Mesenchymal stem cell (in vitro differentiated cells and primary cell): ENCODE measurements around the gene GUCA1C.

Experiments
- DNase-seq: peaks from one replicate; pipeline ENCODE4 v3.0.0-alpha.2; 2013
- H2AFZ ChIP-seq: one replicate; pipeline ENCODE4 v1.6.1; 2013; ENCODE audit warnings: low read depth, mild to moderate bottlenecking, control low read depth, inconsistent platforms, low read length, moderate library complexity
- H2AK5ac ChIP-seq: 2 replicates; pipeline ENCODE4 v1.6.1; 2013; ENCODE audit warnings: low read length, moderate library complexity, mild to moderate bottlenecking, inconsistent platforms; ENCODE audit not compliant: severe bottlenecking
- H2BK120ac ChIP-seq: one replicate; pipeline ENCODE4 v1.6.1; 2013; ENCODE audit warnings: low read depth, mild to moderate bottlenecking, inconsistent platforms, low read length, moderate library complexity
- H2BK12ac ChIP-seq, 2 experiments: one replicate each; pipeline ENCODE4 v1.6.1; 2013; ENCODE audit warnings: inconsistent platforms in 2 of 2, low read length in 2 of 2, mild to moderate bottlenecking in 2 of 2, moderate library complexity in 2 of 2, control low read depth in 1 of 2
- H2BK15ac ChIP-seq: one replicate; pipeline ENCODE4 v1.6.1; 2013; ENCODE audit warnings: mild to moderate bottlenecking, low read depth, inconsistent platforms; ENCODE audit not compliant: poor library complexity, severe bottlenecking
- H2BK5ac ChIP-seq: 2 replicates; pipeline ENCODE4 v1.6.1; 2013; ENCODE audit warnings: low read depth, mild to moderate bottlenecking, low read length, control low read depth, inconsistent platforms; ENCODE audit not compliant: poor library complexity, severe bottlenecking
- H3K14ac ChIP-seq, 2 experiments: one replicate each; pipeline ENCODE4 v1.6.1; 2013; ENCODE audit warnings: inconsistent platforms in 2 of 2, low read length in 2 of 2, control low read depth in 1 of 2, mild to moderate bottlenecking in 1 of 2, moderate library complexity in 1 of 2
- H3K18ac ChIP-seq, 2 experiments: one replicate each; pipeline ENCODE4 v1.6.1; 2013; ENCODE audit warnings: inconsistent platforms in 2 of 2, low read length in 2 of 2, control low read depth in 1 of 2, low read depth in 1 of 2, mild to moderate bottlenecking in 1 of 2
- H3K23ac ChIP-seq, 2 experiments: one replicate each; pipeline ENCODE4 v1.6.1; 2013; ENCODE audit warnings: inconsistent platforms in 2 of 2, low read length in 2 of 2, mild to moderate bottlenecking in 2 of 2, moderate library complexity in 2 of 2, control low read depth in 1 of 2
- H3K27ac ChIP-seq: 2 replicates; pipeline ENCODE4 v1.5.1; 2013; ENCODE audit warnings: mild to moderate bottlenecking, moderate library complexity, low read length, control low read depth, inconsistent platforms; ENCODE audit not compliant: poor library complexity, severe bottlenecking
- H3K27me3 ChIP-seq, 2 experiments: 2 replicates each; pipeline versions ENCODE4 v1.6.1 to v1.7.0; 2013; ENCODE audit warnings: low read length in 2 of 2, mild to moderate bottlenecking in 2 of 2, moderate library complexity in 2 of 2, control low read depth in 1 of 2, inconsistent platforms in 1 of 2; ENCODE audit not compliant: control insufficient read depth in 1 of 2, insufficient read depth in 1 of 2
- H3K36me3 ChIP-seq, 2 experiments: 2 replicates each; pipeline versions ENCODE4 v1.6.1 to v1.7.0; 2013; ENCODE audit warnings: low read length in 2 of 2, control low read depth in 1 of 2, inconsistent platforms in 1 of 2, low read depth in 1 of 2, mild to moderate bottlenecking in 1 of 2; ENCODE audit not compliant: insufficient read depth in 2 of 2, control insufficient read depth in 1 of 2
- H3K4ac ChIP-seq, 2 experiments: one replicate each; pipeline ENCODE4 v1.6.1; 2013; ENCODE audit warnings: inconsistent platforms in 2 of 2, low read length in 2 of 2, mild to moderate bottlenecking in 2 of 2, moderate library complexity in 2 of 2, control low read depth in 1 of 2, low read depth in 1 of 2
- H3K4me1 ChIP-seq: 2 replicates; pipeline ENCODE4 v1.6.1; 2013; ENCODE audit warnings: low read depth, low read length, control low read depth; ENCODE audit not compliant: control insufficient read depth, insufficient read depth
- H3K4me2 ChIP-seq: 2 replicates; pipeline ENCODE4 v1.6.1; 2013; ENCODE audit warnings: low read length, mild to moderate bottlenecking, inconsistent platforms; ENCODE audit not compliant: poor library complexity, severe bottlenecking
- H3K4me3 ChIP-seq, 2 experiments: 2 replicates each; pipeline versions ENCODE4 v1.5.1 to v1.7.0; 2013; ENCODE audit warnings: low read length in 2 of 2, mild to moderate bottlenecking in 2 of 2, control low read depth in 1 of 2, low read depth in 1 of 2; ENCODE audit not compliant: insufficient read depth in 1 of 2
- H3K79me1 ChIP-seq: replicated peaks from 2 replicates; pipeline ENCODE4 v1.6.1; 2013; ENCODE audit warnings: mild to moderate bottlenecking, control low read depth, low read length, inconsistent platforms; ENCODE audit not compliant: poor library complexity, severe bottlenecking
- H3K9ac ChIP-seq: 2 replicates; pipeline ENCODE4 v1.7.0; 2013; ENCODE audit warnings: mild to moderate bottlenecking, low read length, moderate library complexity
- H3K9me3 ChIP-seq: 2 replicates; pipeline ENCODE4 v1.7.0; 2013; ENCODE audit warnings: mild to moderate bottlenecking, low read length; ENCODE audit not compliant: control insufficient read depth
- H4K8ac ChIP-seq: one replicate; pipeline ENCODE4 v1.6.1; 2013; ENCODE audit warnings: inconsistent platforms, mild to moderate bottlenecking, low read length, moderate library complexity
- H4K91ac ChIP-seq: one replicate; pipeline ENCODE4 v1.6.1; 2013; ENCODE audit warnings: mild to moderate bottlenecking, low read length, inconsistent platforms
- WGBS: methylation state at CpG from one replicate; pipeline ENCODE4 v1.1.7; 2013; ENCODE audit warnings: mixed read lengths; 5-methylcytosine and 5-hydroxymethylcytosine counted together

GUCA1C gene

DNA sequence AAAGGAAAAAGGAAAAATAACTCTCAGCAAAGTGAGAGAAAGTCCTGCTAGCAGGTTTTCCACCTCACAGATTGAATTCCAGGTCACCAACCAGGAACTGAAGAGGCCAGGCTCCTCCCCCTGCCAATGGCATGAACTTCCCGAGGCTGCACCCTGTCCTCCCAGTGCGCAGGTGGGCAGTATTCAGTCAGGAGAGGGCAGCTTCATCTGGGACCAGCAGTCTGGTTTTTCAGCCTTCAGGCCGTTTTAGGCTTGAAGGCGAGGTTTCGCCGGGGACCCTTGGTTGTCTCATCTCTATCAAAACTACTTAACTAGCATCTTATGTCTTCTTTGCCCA lies 89.9 kb downstream of the GUCA1C start:
- 96% methylated on average over 6 of the region's 6 CpGs for WGBS
- H3K4me1 ChIP-seq = peaks cover 2% of the 10 kb centered on the region

GRCh38 chr3:108862865-108863798 lies 90.5 kb downstream of the GUCA1C start:
- no peak overlapping the region for H2AK5ac ChIP-seq
- no peak overlapping the region for H4K8ac ChIP-seq
- 76% methylated on average over 3 of the region's 7 CpGs for WGBS

More for the DNA sequence above, 89.9 kb downstream of the GUCA1C start:
- Histone ChIP-seq H3K14ac (no peak overlapping the region), H2BK15ac (no peak overlapping the region), H3K27ac (no peak overlapping the region), H3K23ac (no peak overlapping the region), H2BK5ac (no peak overlapping the region), H3K4ac (no peak overlapping the region), H4K8ac (no peak overlapping the region), H3K4me2 (no peak overlapping the region), H3K9me3 (peaks cover 5% of the 10 kb centered on the region), H2BK12ac (no peak overlapping the region), H3K36me3 (no peaks in the 10 kb centered on the region), H3K79me1 (no peaks in the 10 kb centered on the region), H2AFZ (no peak overlapping the region), H3K9ac (no peak overlapping the region), H3K18ac (no peak overlapping the region), H4K91ac (no peak overlapping the region), H2BK120ac (no peak overlapping the region), H3K4me3 (no peak overlapping the region), H3K27me3 (no peaks in the 10 kb centered on the region), H2AK5ac (no peak overlapping the region)
- no peak for DNase-seq

GRCh38 chr3:108861401-108861800 lies 92.3 kb downstream of the GUCA1C start:
- peaks cover 5% of the 10 kb centered on the region for H3K9me3 ChIP-seq
- H2AFZ ChIP-seq = no peak overlapping the region

More at GRCh38 chr3:108862865-108863798, 90.5 kb downstream of the GUCA1C start:
- Histone ChIP-seq H2AFZ (no peak overlapping the region), H4K91ac (no peak overlapping the region), H2BK12ac (no peak overlapping the region), H3K36me3 (no peaks in the 10 kb centered on the region), H3K79me1 (no peaks in the 10 kb centered on the region), H2BK120ac (no peak overlapping the region), H3K27me3 (no peaks in the 10 kb centered on the region), H2BK5ac (no peak overlapping the region), H3K23ac (no peak overlapping the region), H3K9me3 (peaks cover 5% of the 10 kb centered on the region), H3K4ac (no peak overlapping the region), H3K18ac (no peak overlapping the region), H3K9ac (peak overlapping the region; percentile 25), H3K27ac (no peak overlapping the region), H3K4me2 (no peak overlapping the region), H3K4me3 (no peak overlapping the region), H3K14ac (no peak overlapping the region), H2BK15ac (no peak overlapping the region), H3K4me1 (peaks cover 2% of the 10 kb centered on the region)
- peak; percentile 60 for DNase-seq

More at GRCh38 chr3:108861401-108861800, 92.3 kb downstream of the GUCA1C start:
- H3K27me3 ChIP-seq = no peaks in the 10 kb centered on the region
- no peaks in the 10 kb centered on the region for H3K36me3 ChIP-seq
- DNase-seq = no peak
- H3K4me2 ChIP-seq = no peak overlapping the region
- H2BK15ac ChIP-seq = no peak overlapping the region
- H3K23ac ChIP-seq = no peak overlapping the region
- H3K4me1 ChIP-seq = peaks cover 2% of the 10 kb centered on the region
- no peak overlapping the region for H3K27ac ChIP-seq
- H2BK12ac ChIP-seq = no peak overlapping the region
- 70% methylated on average over 1 of the region's 1 CpG for WGBS
- H2BK120ac ChIP-seq = no peak overlapping the region
- no peak overlapping the region for H2AK5ac ChIP-seq
- H4K8ac ChIP-seq = no peak overlapping the region
- H3K14ac ChIP-seq = no peak overlapping the region
- no peaks in the 10 kb centered on the region for H3K79me1 ChIP-seq
- H3K4ac ChIP-seq = no peak overlapping the region
- H3K4me3 ChIP-seq = no peak overlapping the region
- no peak overlapping the region for H2BK5ac ChIP-seq
- H3K9ac ChIP-seq = no peak overlapping the region
- H4K91ac ChIP-seq = no peak overlapping the region
- H3K18ac ChIP-seq = no peak overlapping the region
